Neutrophil (primary cell): ENCODE measurements around the gene MRPS30.

Experiments used
- H3K27ac ChIP-seq: fragments of 200-600 bp; sonication (generic); 2 replicates; pipeline ENCODE4 v1.5.1; 2016; ENCODE audit warnings: mild to moderate bottlenecking, moderate library complexity
- H3K27me3 ChIP-seq: fragments of 200-600 bp; sonication (generic); 2 replicates; pipeline ENCODE4 v1.6.0; 2016; ENCODE audit warnings: mild to moderate bottlenecking
- H3K36me3 ChIP-seq: fragments of 200-600 bp; sonication (generic); 2 replicates; pipeline ENCODE4 v1.5.1; 2017
- H3K4me1 ChIP-seq, 2 experiments: fragments of 200-600 bp in 1 of 2; sonication (generic) in 1 of 2; 1 replicate in 1 of 2; 2 replicates in 1 of 2; pipeline versions ENCODE4 v1.5.1 to v1.6.1; 2013 to 2016; ENCODE audit warnings: low read depth in 1 of 2, low read length in 1 of 2, mild to moderate bottlenecking in 1 of 2, moderate library complexity in 1 of 2; ENCODE audit not compliant: control insufficient read depth in 1 of 2, insufficient read depth in 1 of 2
- H3K4me3 ChIP-seq, 2 experiments: fragments of 200-600 bp in 1 of 2; sonication (generic) in 1 of 2; 1 replicate in 1 of 2; 2 replicates in 1 of 2; pipeline ENCODE4 v1.5.1; 2013 to 2016; ENCODE audit warnings: low read depth in 1 of 2, low read length in 1 of 2, mild to moderate bottlenecking in 1 of 2, moderate library complexity in 1 of 2
- H3K9me3 ChIP-seq: fragments of 200-600 bp; sonication (generic); 2 replicates; pipeline ENCODE4 v1.5.1; 2016
- TF ChIP-seq, protein P1 (sequence below): fragments of 200-600 bp; sonication (generic); IDR thresholded peaks from 2 replicates; pipeline ENCODE4 v1.5.1; 2016; ENCODE audit warnings: antibody characterized with exemption

Gene MRPS30

DNA sequence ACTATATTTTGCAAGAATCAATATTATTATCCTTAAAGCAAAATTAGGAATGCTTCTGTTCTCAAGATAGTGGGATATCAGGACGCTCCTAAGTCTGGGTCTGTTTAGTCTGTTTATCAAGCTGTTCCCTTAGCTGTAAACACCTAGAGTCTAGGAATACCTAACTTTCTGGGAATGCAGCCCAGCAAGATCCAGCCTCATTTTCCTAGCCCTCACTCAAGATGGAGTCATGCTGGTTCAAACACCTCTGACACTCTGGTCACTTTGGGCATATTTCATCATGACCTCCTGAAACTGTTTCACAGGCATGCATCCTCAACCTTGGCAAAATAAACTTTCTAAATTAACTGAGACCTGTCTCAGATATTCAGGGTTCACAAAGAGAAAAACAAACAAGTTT lies 14.4 kb upstream of the MRPS30 start:
- TF ChIP-seq, protein P1, sequence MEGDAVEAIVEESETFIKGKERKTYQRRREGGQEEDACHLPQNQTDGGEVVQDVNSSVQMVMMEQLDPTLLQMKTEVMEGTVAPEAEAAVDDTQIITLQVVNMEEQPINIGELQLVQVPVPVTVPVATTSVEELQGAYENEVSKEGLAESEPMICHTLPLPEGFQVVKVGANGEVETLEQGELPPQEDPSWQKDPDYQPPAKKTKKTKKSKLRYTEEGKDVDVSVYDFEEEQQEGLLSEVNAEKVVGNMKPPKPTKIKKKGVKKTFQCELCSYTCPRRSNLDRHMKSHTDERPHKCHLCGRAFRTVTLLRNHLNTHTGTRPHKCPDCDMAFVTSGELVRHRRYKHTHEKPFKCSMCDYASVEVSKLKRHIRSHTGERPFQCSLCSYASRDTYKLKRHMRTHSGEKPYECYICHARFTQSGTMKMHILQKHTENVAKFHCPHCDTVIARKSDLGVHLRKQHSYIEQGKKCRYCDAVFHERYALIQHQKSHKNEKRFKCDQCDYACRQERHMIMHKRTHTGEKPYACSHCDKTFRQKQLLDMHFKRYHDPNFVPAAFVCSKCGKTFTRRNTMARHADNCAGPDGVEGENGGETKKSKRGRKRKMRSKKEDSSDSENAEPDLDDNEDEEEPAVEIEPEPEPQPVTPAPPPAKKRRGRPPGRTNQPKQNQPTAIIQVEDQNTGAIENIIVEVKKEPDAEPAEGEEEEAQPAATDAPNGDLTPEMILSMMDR: no peak
- Histone ChIP-seq H3K27ac (no peak overlapping the region), H3K4me1 (no peaks in the 10 kb centered on the region), H3K36me3 (no peaks in the 10 kb centered on the region), H3K9me3 (no peaks in the 10 kb centered on the region), H3K27me3 (no peaks in the 10 kb centered on the region), H3K4me3 (no peak overlapping the region)

DNA sequence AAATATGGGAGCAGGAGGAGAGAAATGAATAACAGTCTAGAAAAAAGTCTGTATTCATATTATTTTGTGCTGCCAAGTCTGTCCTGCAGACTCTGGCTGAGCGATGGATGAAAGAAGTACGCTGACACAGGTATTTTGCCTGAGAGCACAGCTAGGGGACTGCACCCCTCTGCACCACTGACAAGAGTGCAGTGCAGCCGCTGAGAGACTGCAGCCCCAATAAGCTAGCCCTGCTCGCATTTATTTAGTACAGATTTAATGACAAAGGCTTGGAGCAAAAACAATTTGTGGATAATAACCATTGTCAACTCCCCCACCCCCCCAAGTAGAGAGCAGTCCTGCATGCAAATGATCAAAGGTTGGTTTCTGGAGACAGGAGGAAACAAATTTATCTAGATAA lies 13.3 kb upstream of the MRPS30 start:
- Histone ChIP-seq H3K36me3 (no peaks in the 10 kb centered on the region), H3K27ac (no peak overlapping the region), H3K4me3 (no peak overlapping the region), H3K4me1 (no peaks in the 10 kb centered on the region), H3K9me3 (no peaks in the 10 kb centered on the region), H3K27me3 (no peaks in the 10 kb centered on the region)
- TF ChIP-seq, protein P1: no peak

DNA sequence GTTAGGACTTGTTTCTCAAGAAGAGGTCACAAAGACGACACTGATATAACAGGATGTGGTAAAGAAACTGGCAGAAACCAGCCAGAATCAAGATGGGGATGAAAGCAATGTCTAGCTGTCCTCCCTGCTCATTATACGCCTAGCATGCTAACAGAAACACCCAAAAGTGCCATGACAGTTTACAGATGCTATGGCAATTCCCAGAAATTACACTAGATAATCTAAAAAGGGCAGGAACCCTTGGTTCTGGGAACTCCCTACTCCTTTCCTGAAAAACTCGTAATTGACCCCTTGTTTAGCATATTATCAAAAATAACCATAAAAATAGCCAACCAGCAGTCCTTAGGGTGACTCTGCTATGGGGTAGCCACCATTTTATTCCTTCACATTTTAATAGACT lies 10.9 kb upstream of the MRPS30 start:
- Histone ChIP-seq H3K27ac (no peak overlapping the region), H3K36me3 (no peaks in the 10 kb centered on the region), H3K9me3 (no peaks in the 10 kb centered on the region), H3K4me1 (no peaks in the 10 kb centered on the region), H3K4me3 (no peak overlapping the region), H3K27me3 (no peaks in the 10 kb centered on the region)
- TF ChIP-seq, protein P1: no peak

DNA sequence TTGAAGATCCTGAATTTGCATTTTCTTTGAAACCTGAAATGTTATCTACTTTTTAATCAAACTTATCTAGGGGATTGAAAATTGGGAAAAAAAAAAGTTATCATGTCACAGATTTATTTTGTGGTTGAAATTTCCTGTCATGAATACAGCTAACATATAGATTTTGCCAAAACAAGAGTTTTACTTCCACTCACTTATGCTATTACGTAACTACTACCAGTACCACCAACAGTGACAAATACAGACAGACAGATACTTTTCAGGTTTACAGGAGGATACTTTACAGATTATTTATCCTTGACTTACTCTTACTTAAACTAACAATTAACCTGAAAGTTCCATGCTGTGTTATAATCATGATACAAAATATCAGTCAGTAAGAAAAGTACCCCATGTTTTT lies 6.8 kb upstream of the MRPS30 start:
- TF ChIP-seq, protein P1: no peak
- no peaks in the 10 kb centered on the region for H3K27me3 ChIP-seq
- H3K36me3 ChIP-seq: no peaks in the 10 kb centered on the region
- H3K4me3 ChIP-seq: no peak overlapping the region
- no peaks in the 10 kb centered on the region for H3K4me1 ChIP-seq
- no peak overlapping the region for H3K27ac ChIP-seq
- no peaks in the 10 kb centered on the region for H3K9me3 ChIP-seq

DNA sequence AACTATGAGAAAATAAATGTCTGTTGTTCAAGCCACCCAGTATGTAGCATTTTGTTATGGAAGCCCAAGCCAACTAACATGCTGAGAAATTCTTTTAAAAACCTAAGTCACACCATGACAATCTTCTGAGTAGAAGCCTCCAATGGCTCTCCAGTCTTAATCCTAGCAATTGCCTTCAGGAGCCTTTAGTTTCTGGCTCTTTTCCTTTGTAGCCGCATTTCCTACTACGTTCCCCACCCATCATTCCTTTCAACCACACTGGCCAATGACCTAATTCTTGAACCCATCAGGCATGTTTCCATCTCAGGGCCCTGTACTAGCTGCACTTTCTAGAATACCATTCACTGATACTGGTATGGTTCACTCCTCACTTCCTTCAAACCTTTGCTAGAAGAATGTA lies 2.1 kb upstream of the MRPS30 start:
- H3K36me3 ChIP-seq: no peaks in the 10 kb centered on the region
- peaks cover 10 to 22% of the 10 kb centered on the region in 2 experiments for H3K4me1 ChIP-seq

More for the DNA sequence above, 2.1 kb upstream of the MRPS30 start:
- no peaks in the 10 kb centered on the region for H3K27me3 ChIP-seq
- H3K4me3 ChIP-seq: no peak overlapping the region
- H3K27ac ChIP-seq: no peak overlapping the region
- TF ChIP-seq, protein P1: no peak
- H3K9me3 ChIP-seq: no peaks in the 10 kb centered on the region
